PC-3 (cell line): Measurements from ENCODE around the gene EFCAB14. TPM values are rescaled to one million over a fixed set of nuclear protein-coding genes. Genes with fewer than 3 reads are reported as not detected.
"Not testable (repeated sequence)": the region's sequence is repeated elsewhere in the genome, so short reads cannot be mapped to it uniquely, and the experiment has no call there.

ENCODE experiments used
- ATAC-seq: fragments of 200-7000 bp; cut with Tn5 transposase; 2 replicates; pipeline ENCODE4 v1.9.1; 2020; ENCODE audit warnings: mild to moderate bottlenecking, moderate library complexity
- BruUV-seq: library from RNA; stranded (reverse); fragments of 400-500 nt; replicated peaks from 2 replicates; lab custom pipeline; 2021; lab: Mats Ljungman, UMichigan
- CTCF ChIA-PET: fragments of 300-600 bp; sonication (Branson Sonifier 250); formaldehyde crosslinking; loops from one replicate; lab custom pipeline; 2022; ENCODE audit warnings: antibody characterized with exemption; lab: Charles Lee
- POLR2A ChIA-PET: fragments of 300-600 bp; sonication (Branson Sonifier 250); formaldehyde crosslinking; loops from one replicate; lab custom pipeline; 2022; ENCODE audit warnings: antibody characterized with exemption; ENCODE audit not compliant: unreplicated experiment; lab: Charles Lee
- DNase-seq: peaks from one replicate; pipeline ENCODE4 v3.0.0-alpha.2; 2015
- H2AFZ ChIP-seq: fragments of 300-600 bp; sonication (generic); 2 replicates; pipeline ENCODE4 v1.6.0; 2016; ENCODE audit warnings: antibody characterized with exemption, low read length
- H3F3A ChIP-seq: fragments of 300-600 bp; sonication (generic); one replicate; pipeline ENCODE4 v1.6.0; 2017; ENCODE audit warnings: antibody characterized with exemption, low read length, control low read depth, mild to moderate bottlenecking; ENCODE audit not compliant: unreplicated experiment
- H3K27ac ChIP-seq: fragments of 300-600 bp; sonication (generic); 2 replicates; pipeline ENCODE4 v1.5.1; 2016; ENCODE audit warnings: mild to moderate bottlenecking, low read length
- H3K27me3 ChIP-seq: fragments of 300-600 bp; sonication (generic); 2 replicates; pipeline ENCODE4 v1.6.1; 2016; ENCODE audit warnings: low read length, mixed read lengths
- H3K36me3 ChIP-seq: fragments of 300-600 bp; sonication (generic); 2 replicates; pipeline ENCODE4 v1.6.1; 2016; ENCODE audit warnings: low read depth, mixed run types, low read length, mixed read lengths
- H3K4me1 ChIP-seq: fragments of 300-600 bp; sonication (generic); 2 replicates; pipeline ENCODE4 v1.5.1; 2016; ENCODE audit warnings: low read length; ENCODE audit not compliant: insufficient read depth
- H3K4me2 ChIP-seq: fragments of 300-600 bp; sonication (generic); 2 replicates; pipeline ENCODE4 v1.6.0; 2016; ENCODE audit warnings: low read length
- H3K4me3 ChIP-seq: fragments of 300-600 bp; sonication (generic); 2 replicates; pipeline ENCODE4 v1.5.1; 2016; ENCODE audit warnings: mild to moderate bottlenecking, low read length, mixed read lengths
- H3K79me2 ChIP-seq: fragments of 300-600 bp; sonication (generic); 2 replicates; pipeline ENCODE4 v1.6.1; 2017; ENCODE audit warnings: low read length, mixed read lengths
- H3K9ac ChIP-seq: fragments of 300-600 bp; sonication (generic); 2 replicates; pipeline ENCODE4 v1.6.0; 2016; ENCODE audit warnings: mild to moderate bottlenecking, low read length
- H3K9me2 ChIP-seq: fragments of 300-600 bp; sonication (generic); replicated peaks from 2 replicates; pipeline ENCODE4 v1.6.1; 2016; ENCODE audit warnings: mixed run types, low read length, mixed read lengths
- H3K9me3 ChIP-seq: fragments of 300-600 bp; sonication (generic); 2 replicates; pipeline ENCODE4 v1.6.1; 2016; ENCODE audit warnings: low read length, mixed read lengths
- H4K20me1 ChIP-seq: fragments of 300-600 bp; sonication (generic); 2 replicates; pipeline ENCODE4 v1.6.1; 2016; ENCODE audit warnings: low read length, mixed read lengths
- EZH2 ChIP-seq: fragments of 300-600 bp; sonication (generic); IDR thresholded peaks from one replicate; pipeline ENCODE4 v1.6.1; 2017; ENCODE audit warnings: antibody characterized with exemption, mild to moderate bottlenecking, low read length; ENCODE audit not compliant: unreplicated experiment
- EZH2phosphoT487 ChIP-seq: fragments of 300-600 bp; sonication (generic); IDR thresholded peaks from 2 replicates; pipeline ENCODE4 v1.6.1; 2018; ENCODE audit warnings: mild to moderate bottlenecking, antibody characterized with exemption, low read length, borderline replicate concordance
- intact Hi-C: fragments of 100-400 bp; cut with micrococcal nuclease; formaldehyde crosslinking; loops from 2 replicates; pipeline ENCODE4 v1.9.0; 2023
- total RNA-seq: library from RNA; depleted of rRNA; stranded (reverse); fragments of >200 nt; gene quantifications from 2 replicates; pipeline ENCODE4 v1.2.3, GENCODE V29; 2014
- TF ChIP-seq, protein P1 (sequence below): fragments of 300-600 bp; sonication (generic); conservative IDR thresholded peaks from 2 replicates; pipeline ENCODE4 v1.5.1; 2017; ENCODE audit warnings: antibody characterized with exemption, low read depth, mild to moderate bottlenecking, low read length

Gene EFCAB14
- total RNA-seq, 1 experiment from 2014 or later, result 45.7 TPM

DNA sequence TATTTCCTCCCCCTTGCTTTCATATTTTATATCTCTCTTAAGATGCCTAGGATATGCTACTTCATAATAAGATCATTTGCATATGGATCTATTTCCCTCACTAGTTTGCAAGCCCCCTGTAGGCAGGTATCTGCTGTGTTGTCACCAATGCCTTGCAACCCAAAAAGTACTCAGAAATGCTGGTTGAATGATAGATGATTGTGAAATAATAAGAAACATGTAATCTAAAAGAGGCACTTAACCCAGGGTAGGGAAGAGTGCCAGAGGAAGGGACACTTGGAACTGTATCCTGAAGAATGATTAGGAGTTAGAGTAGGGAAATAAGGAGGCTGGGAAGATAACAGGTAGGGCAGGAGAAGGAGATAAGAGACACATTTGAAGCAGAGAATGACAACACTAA, 63.1 kb downstream of the EFCAB14 start:
- no peaks in the 10 kb centered on the region for H3K27me3 ChIP-seq
- H3K4me3 ChIP-seq, result no peak overlapping the region
- H2AFZ ChIP-seq, result no peak overlapping the region
- ChIA-PET CTCF (no interaction called here), POLR2A (no interaction called here)
- H4K20me1 ChIP-seq, result no peaks in the 10 kb centered on the region
- H3K9me3 ChIP-seq, result no peaks in the 10 kb centered on the region
- intact Hi-C loops, result no loop called here
- H3K4me1 ChIP-seq, result peaks cover 12% of the 10 kb centered on the region
- peaks cover 38% of the 10 kb centered on the region for H3K36me3 ChIP-seq
- no peak overlapping the region for H3K27ac ChIP-seq
- no peak for DNase-seq
- H3K9me2 ChIP-seq, result no peaks in the 10 kb centered on the region
- TF ChIP-seq EZH2, result no peak
- TF ChIP-seq EZH2phosphoT487, result no peak
- TF ChIP-seq, protein P1, sequence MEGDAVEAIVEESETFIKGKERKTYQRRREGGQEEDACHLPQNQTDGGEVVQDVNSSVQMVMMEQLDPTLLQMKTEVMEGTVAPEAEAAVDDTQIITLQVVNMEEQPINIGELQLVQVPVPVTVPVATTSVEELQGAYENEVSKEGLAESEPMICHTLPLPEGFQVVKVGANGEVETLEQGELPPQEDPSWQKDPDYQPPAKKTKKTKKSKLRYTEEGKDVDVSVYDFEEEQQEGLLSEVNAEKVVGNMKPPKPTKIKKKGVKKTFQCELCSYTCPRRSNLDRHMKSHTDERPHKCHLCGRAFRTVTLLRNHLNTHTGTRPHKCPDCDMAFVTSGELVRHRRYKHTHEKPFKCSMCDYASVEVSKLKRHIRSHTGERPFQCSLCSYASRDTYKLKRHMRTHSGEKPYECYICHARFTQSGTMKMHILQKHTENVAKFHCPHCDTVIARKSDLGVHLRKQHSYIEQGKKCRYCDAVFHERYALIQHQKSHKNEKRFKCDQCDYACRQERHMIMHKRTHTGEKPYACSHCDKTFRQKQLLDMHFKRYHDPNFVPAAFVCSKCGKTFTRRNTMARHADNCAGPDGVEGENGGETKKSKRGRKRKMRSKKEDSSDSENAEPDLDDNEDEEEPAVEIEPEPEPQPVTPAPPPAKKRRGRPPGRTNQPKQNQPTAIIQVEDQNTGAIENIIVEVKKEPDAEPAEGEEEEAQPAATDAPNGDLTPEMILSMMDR, result no peak
- no peak for ATAC-seq
- H3K9ac ChIP-seq, result no peak overlapping the region
- H3K4me2 ChIP-seq, result no peak overlapping the region
- no peaks in the 10 kb centered on the region for H3K79me2 ChIP-seq
- H3F3A ChIP-seq, result peaks cover 4% of the 10 kb centered on the region
- BruUV-seq, result no TSS peak

DNA sequence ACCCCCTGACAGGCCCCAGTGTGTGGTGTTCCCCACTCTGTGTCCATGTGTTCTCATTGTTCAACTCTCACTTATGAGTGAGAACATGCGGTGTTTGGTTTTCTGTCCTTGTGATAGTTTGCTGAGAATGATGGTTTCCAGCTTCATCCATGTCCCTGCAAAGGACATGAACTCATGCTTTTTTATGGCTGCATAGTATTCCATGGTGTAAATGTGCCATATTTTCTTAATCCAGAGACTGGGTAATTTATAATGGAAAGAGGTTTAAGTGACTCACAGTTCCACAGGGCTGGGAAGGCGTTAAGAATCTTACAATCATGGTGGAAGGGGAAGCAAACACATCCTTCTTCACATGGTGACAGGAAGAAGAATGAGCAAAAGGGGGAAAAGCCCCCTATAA, 64.2 kb downstream of the EFCAB14 start:
- ATAC-seq, H3K27ac ChIP-seq, POLR2A ChIA-PET: not testable (repeated sequence)

DNA sequence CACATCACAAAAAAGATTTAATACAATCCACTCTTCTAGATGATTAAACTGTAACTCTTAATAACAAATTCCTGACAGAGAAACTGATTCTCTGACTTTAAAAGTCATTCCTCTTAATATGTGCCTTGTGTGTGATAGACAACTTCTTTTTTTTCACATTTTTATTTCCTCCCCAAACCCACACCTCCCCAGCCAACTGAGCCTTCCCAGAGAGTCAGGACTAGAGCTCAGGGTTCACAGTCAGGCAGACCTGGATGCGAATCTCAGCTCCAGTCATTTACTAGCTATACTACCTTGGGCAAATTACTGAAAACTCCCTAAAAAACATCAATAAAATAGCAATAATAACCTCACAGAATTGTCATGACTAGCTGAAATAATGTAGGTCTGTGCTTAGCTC, 64.9 kb downstream of the EFCAB14 start:
- BruUV-seq, result no TSS peak
- Histone ChIP-seq H3K9me2 (no peaks in the 10 kb centered on the region), H3K9me3 (peaks cover 10% of the 10 kb centered on the region), H3K27me3 (no peaks in the 10 kb centered on the region), H2AFZ (no peak overlapping the region), H4K20me1 (no peaks in the 10 kb centered on the region), H3K4me3 (no peak overlapping the region), H3K4me2 (no peak overlapping the region), H3F3A (peaks cover 4% of the 10 kb centered on the region), H3K27ac (no peak overlapping the region), H3K36me3 (peaks cover 55% of the 10 kb centered on the region), H3K79me2 (no peaks in the 10 kb centered on the region), H3K4me1 (peaks cover 12% of the 10 kb centered on the region), H3K9ac (no peak overlapping the region)
- ATAC-seq, result no peak
- DNase-seq, result no peak
- TF ChIP-seq, protein P1, result no peak
- no peak for TF ChIP-seq EZH2phosphoT487
- TF ChIP-seq EZH2, result no peak
- CTCF ChIA-PET, result no interaction called here
- POLR2A ChIA-PET, result no interaction called here
- intact Hi-C loops, result no loop called here

More for the DNA sequence above, 64.2 kb downstream of the EFCAB14 start:
- H3K9me2 ChIP-seq, H3K9me3 ChIP-seq, H3K79me2 ChIP-seq, H3K4me3 ChIP-seq, H3K4me2 ChIP-seq, H2AFZ ChIP-seq, H3K27me3 ChIP-seq, H3F3A ChIP-seq, intact Hi-C loops, H3K9ac ChIP-seq, DNase-seq, H4K20me1 ChIP-seq, BruUV-seq, CTCF ChIA-PET: not testable (repeated sequence)
- Histone ChIP-seq H3K4me1 (peaks cover 12% of the 10 kb centered on the region), H3K36me3 (peaks cover 48% of the 10 kb centered on the region)
